DND-41 (cell line): ENCODE measurements around the gene RIMS3.

Experiments used
- ATAC-seq: fragments of 200-7000 bp; cut with Tn5 transposase; 3 replicates; pipeline ENCODE4 v1.9.1; 2021; ENCODE audit warnings: low read depth; ENCODE audit not compliant: insufficient read depth
- DNase-seq: peaks from one replicate; pipeline ENCODE4 v3.0.0-alpha.2; 2020
- H2AFZ ChIP-seq: 2 replicates; pipeline ENCODE4 v1.6.0; 2012; ENCODE audit warnings: low read depth, low read length
- H3K27ac ChIP-seq: 2 replicates; pipeline ENCODE4 v1.5.1; 2012; ENCODE audit warnings: low read length, inconsistent platforms
- H3K27me3 ChIP-seq: fragments of 200-600 bp; sonication (generic); 2 replicates; pipeline ENCODE4 v1.6.0; 2012; ENCODE audit warnings: low read length, mild to moderate bottlenecking, inconsistent platforms; ENCODE audit not compliant: insufficient read depth, poor library complexity
- H3K36me3 ChIP-seq: 2 replicates; pipeline ENCODE4 v1.5.1; 2012; ENCODE audit warnings: low read length, inconsistent platforms; ENCODE audit not compliant: insufficient read depth
- H3K4me1 ChIP-seq: 2 replicates; pipeline ENCODE4 v1.5.1; 2012; ENCODE audit warnings: mild to moderate bottlenecking, low read length; ENCODE audit not compliant: insufficient read depth
- H3K4me2 ChIP-seq: 2 replicates; pipeline ENCODE4 v1.6.0; 2012; ENCODE audit warnings: mild to moderate bottlenecking, moderate library complexity, low read length, inconsistent platforms; ENCODE audit not compliant: insufficient read depth
- H3K4me3 ChIP-seq, 2 experiments: fragments of 200-600 bp in 1 of 2; shearing (Covaris generic) in 1 of 2; 2 replicates each; pipeline ENCODE4 v1.5.1; 2012 to 2016; ENCODE audit warnings: inconsistent platforms in 2 of 2, low read length in 2 of 2, mild to moderate bottlenecking in 2 of 2, low read depth in 1 of 2, moderate library complexity in 1 of 2
- H3K79me2 ChIP-seq: 2 replicates; pipeline ENCODE4 v1.6.0; 2012; ENCODE audit warnings: low read length, inconsistent platforms; ENCODE audit not compliant: insufficient read depth
- H3K9ac ChIP-seq: 2 replicates; pipeline ENCODE4 v1.6.0; 2012; ENCODE audit warnings: low read depth, mild to moderate bottlenecking, inconsistent platforms, low read length, moderate library complexity
- H3K9me3 ChIP-seq: 2 replicates; pipeline ENCODE4 v1.5.1; 2012; ENCODE audit warnings: low read length, moderate library complexity, mild to moderate bottlenecking, inconsistent platforms; ENCODE audit not compliant: insufficient read depth, severe bottlenecking
- H4K20me1 ChIP-seq: 2 replicates; pipeline ENCODE4 v1.6.0; 2012; ENCODE audit warnings: low read length; ENCODE audit not compliant: insufficient read depth
- CTCF ChIP-seq: IDR thresholded peaks from 2 replicates; pipeline ENCODE4 v1.5.1; 2012; ENCODE audit warnings: borderline replicate concordance, low read length, moderate library complexity, mild to moderate bottlenecking; ENCODE audit not compliant: poor library complexity, severe bottlenecking; ENCODE audit errors: extremely low read depth
- EZH2 ChIP-seq: IDR thresholded peaks from 3 replicates; pipeline ENCODE4 v1.6.1; 2012; ENCODE audit warnings: borderline replicate concordance, low read depth, mild to moderate bottlenecking, moderate library complexity, low read length, inconsistent platforms; ENCODE audit not compliant: severe bottlenecking

RIMS3 gene

DNA sequence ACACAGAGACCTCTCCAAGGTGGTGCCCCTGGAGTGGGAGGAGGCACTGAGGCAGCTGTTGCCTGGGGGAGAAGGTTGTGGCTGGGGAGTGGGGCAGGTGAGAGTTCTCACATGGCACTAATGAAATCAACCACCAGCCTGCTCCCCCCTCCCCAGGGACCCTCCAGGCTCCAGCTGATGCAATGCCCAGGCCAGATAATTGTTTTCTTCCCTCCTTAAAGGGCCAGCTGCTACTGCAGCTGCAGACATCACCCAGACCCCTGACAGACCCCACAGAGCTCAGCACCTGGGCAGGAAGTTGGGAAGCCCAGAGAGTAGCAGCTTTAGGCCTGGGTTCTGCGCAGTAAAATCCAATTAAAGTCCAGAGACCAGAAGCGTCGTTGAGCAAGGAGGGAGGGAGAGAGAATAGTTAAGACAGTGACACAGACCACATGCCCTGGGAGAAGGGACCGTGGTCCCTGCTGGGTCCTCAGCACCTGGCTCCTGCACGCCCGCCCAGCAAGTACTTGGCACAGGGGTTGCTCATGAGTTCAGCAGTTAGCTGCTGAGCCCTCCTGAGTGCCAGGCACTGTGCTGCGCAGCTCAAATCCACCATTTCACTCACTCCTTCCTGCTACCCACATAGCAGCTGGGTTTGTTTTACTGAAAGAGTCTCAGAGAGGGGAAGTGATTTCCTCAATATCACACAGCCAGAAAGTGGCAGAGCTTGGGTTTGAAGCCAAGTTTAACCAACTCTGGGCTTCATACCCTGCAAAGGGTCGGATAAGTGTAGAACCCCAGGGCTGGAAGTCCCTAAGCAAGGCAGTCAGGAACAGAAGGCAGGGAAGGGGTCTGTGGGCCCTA lies 1.9 kb downstream of the RIMS3 start:
- H3K4me2 ChIP-seq: peak overlapping the region; percentile 95
- peaks cover 17% of the 10 kb centered on the region for H3K79me2 ChIP-seq
- ATAC-seq: peak; percentile 74
- peaks cover 62% of the 10 kb centered on the region for H3K4me1 ChIP-seq
- peak overlapping the region in 1 of 2 experiments; percentile 81; a peak in 2 of 4 replicates for H3K4me3 ChIP-seq
- peak overlapping the region; percentile 46 for H3K9ac ChIP-seq
- peak overlapping the region; percentile 2; the same call in 1 of the 2 replicates for H2AFZ ChIP-seq
- TF ChIP-seq CTCF (no peak), EZH2 (no peak)
- no peaks in the 10 kb centered on the region for H3K9me3 ChIP-seq
- H3K27ac ChIP-seq: peak overlapping the region; percentile 94
- H4K20me1 ChIP-seq: peaks cover 37% of the 10 kb centered on the region
- peak; percentile 88 for DNase-seq
- no peaks in the 10 kb centered on the region for H3K27me3 ChIP-seq
- no peaks in the 10 kb centered on the region for H3K36me3 ChIP-seq

DNA sequence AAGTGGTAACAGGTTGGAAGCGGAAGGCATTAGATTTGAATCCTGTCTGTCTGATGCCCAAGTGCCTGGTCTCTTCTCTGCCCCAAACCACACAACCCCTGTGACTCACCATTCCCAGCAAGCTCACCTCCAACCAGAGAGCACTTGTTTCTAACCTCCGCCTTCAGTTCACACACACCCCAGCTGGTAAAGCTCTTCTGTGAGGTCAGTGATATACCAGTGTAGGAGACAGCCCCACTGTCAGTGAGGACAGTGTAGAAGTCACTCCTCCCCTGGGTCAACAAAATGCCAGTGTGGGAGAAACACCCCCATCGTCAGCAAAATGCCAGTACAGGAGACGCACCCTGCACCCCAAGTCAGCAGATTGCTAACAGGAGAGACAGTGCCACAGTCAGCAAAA lies 2.6 kb downstream of the RIMS3 start:
- Histone ChIP-seq H3K9me3 (no peaks in the 10 kb centered on the region), H2AFZ (no peak overlapping the region), H3K4me3 (peak overlapping the region in 1 of 2 experiments; percentile 81; a peak in 2 of 4 replicates), H3K9ac (peak overlapping the region; percentile 46), H3K27ac (peak overlapping the region; percentile 94), H4K20me1 (peaks cover 43% of the 10 kb centered on the region), H3K27me3 (no peaks in the 10 kb centered on the region), H3K4me1 (peaks cover 57% of the 10 kb centered on the region), H3K79me2 (peaks cover 17% of the 10 kb centered on the region), H3K36me3 (no peaks in the 10 kb centered on the region), H3K4me2 (peak overlapping the region; percentile 95)
- TF ChIP-seq CTCF (no peak), EZH2 (no peak)
- ATAC-seq: peak; percentile 31
- peak; percentile 57 for DNase-seq

DNA sequence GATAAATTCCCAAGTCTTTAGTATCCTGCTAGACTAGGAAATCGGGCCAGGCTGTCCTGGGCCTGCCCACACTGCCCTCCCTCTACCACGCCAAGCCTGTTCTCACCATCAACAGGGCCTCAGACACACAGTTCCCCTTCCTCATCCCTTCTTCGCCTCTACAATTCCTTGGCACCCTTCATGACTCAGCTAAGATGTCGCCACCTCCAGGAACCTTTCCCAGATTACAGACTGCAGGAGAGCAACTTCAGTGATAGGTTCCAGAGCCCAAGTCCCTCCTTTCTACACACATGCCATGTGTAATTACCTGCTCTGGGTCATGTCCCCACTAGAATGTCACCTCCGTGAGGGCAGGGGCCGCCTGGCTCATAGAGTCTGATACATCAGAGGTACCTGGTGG lies 3.3 kb downstream of the RIMS3 start:
- Histone ChIP-seq H4K20me1 (peaks cover 46% of the 10 kb centered on the region), H3K4me2 (peak overlapping the region; percentile 95), H3K4me3 (no peak overlapping the region), H3K27ac (peak overlapping the region; percentile 94), H3K27me3 (no peaks in the 10 kb centered on the region), H3K9me3 (no peaks in the 10 kb centered on the region), H3K4me1 (peaks cover 57% of the 10 kb centered on the region), H2AFZ (no peak overlapping the region), H3K79me2 (peaks cover 17% of the 10 kb centered on the region), H3K36me3 (no peaks in the 10 kb centered on the region), H3K9ac (0 out of 2 replicates have a peak overlapping the region, but pooled peaks have one; percentile 46)
- no peak for DNase-seq
- no peak for ATAC-seq
- no peak for TF ChIP-seq CTCF
- no peak for TF ChIP-seq EZH2
